ENCODE measurements around the gene CCDC34.

Gene CCDC34

GRCh38 chr11:27363576-27364117, 632 bp upstream of the CCDC34 start:
- H3K4me2 ChIP-seq, result peak overlapping the region; percentile 78
- no peaks in the 10 kb centered on the region for H4K20me1 ChIP-seq
- no peaks in the 10 kb centered on the region for H3K27me3 ChIP-seq
- no peak for TF ChIP-seq Cebpa-rat (IDR thresholded peaks at IDR 0.05)
- H3K9me3 ChIP-seq, result no peaks in the 10 kb centered on the region
- H3K27ac ChIP-seq, result no peak overlapping the region
- peak overlapping the region; percentile 78 for H3K9ac ChIP-seq
- H3K4me3 ChIP-seq, result peak overlapping the region; percentile 77
- H3K4me1 ChIP-seq, result peaks cover 19% of the 10 kb centered on the region
- H3K36me3 ChIP-seq, result no peaks in the 10 kb centered on the region

GRCh38 chr11:27361649-27362431, 1.2 kb downstream of the CCDC34 start:
- H3K27ac ChIP-seq, result no peak overlapping the region
- peak overlapping the region; percentile 78 for H3K4me2 ChIP-seq
- no peaks in the 10 kb centered on the region for H3K36me3 ChIP-seq
- peak overlapping the region; percentile 77 for H3K4me3 ChIP-seq
- no peaks in the 10 kb centered on the region for H4K20me1 ChIP-seq
- no peaks in the 10 kb centered on the region for H3K27me3 ChIP-seq
- TF ChIP-seq Cebpa-rat (IDR thresholded peaks at IDR 0.05), result no peak
- peak overlapping the region; percentile 78 for H3K9ac ChIP-seq
- H3K4me1 ChIP-seq, result peaks cover 19% of the 10 kb centered on the region
- no peaks in the 10 kb centered on the region for H3K9me3 ChIP-seq

GRCh38 chr11:27358296-27358695, 4.7 kb downstream of the CCDC34 start:
- Histone ChIP-seq H3K4me1 (peaks cover 24% of the 10 kb centered on the region), H3K9me3 (no peaks in the 10 kb centered on the region), H3K36me3 (no peaks in the 10 kb centered on the region), H3K9ac (no peak overlapping the region), H3K27me3 (no peaks in the 10 kb centered on the region), H3K4me3 (no peak overlapping the region), H3K4me2 (no peak overlapping the region), H3K27ac (no peak overlapping the region), H4K20me1 (no peaks in the 10 kb centered on the region)
- TF ChIP-seq Cebpa-rat (IDR thresholded peaks at IDR 0.05), result no peak

GRCh38 chr11:27357250-27357649, 5.8 kb downstream of the CCDC34 start:
- no peak overlapping the region for H3K4me3 ChIP-seq
- H3K9me3 ChIP-seq, result no peaks in the 10 kb centered on the region
- H3K36me3 ChIP-seq, result no peaks in the 10 kb centered on the region
- H3K27ac ChIP-seq, result no peak overlapping the region
- peaks cover 21% of the 10 kb centered on the region for H3K4me1 ChIP-seq
- no peaks in the 10 kb centered on the region for H3K27me3 ChIP-seq
- H3K9ac ChIP-seq, result no peak overlapping the region
- no peak for TF ChIP-seq Cebpa-rat (IDR thresholded peaks at IDR 0.05)
- no peaks in the 10 kb centered on the region for H4K20me1 ChIP-seq
- H3K4me2 ChIP-seq, result no peak overlapping the region

- Histone ChIP-seq H3K4me2 (no peak overlapping the region), H3K4me3 (no peak overlapping the region), H4K20me1 (no peaks in the 10 kb centered on the region), H3K4me1 (peaks cover 15% of the 10 kb centered on the region), H3K9me3 (no peaks in the 10 kb centered on the region), H3K27ac (no peak overlapping the region), H3K27me3 (no peaks in the 10 kb centered on the region), H3K9ac (no peak overlapping the region), H3K36me3 (peaks cover 5% of the 10 kb centered on the region)
- no peak for TF ChIP-seq Cebpa-rat (IDR thresholded peaks at IDR 0.05)
Observed at GRCh38 chr11:27356624-27357222, 6.3 kb downstream of the CCDC34 start.

GRCh38 chr11:27355575-27356104, 7.4 kb downstream of the CCDC34 start:
- TF ChIP-seq Cebpa-rat (IDR thresholded peaks at IDR 0.05), result no peak

GRCh38 chr11:27354359-27354965, 8.6 kb downstream of the CCDC34 start:
- Histone ChIP-seq H3K9me3 (no peaks in the 10 kb centered on the region), H3K4me3 (no peak overlapping the region), H3K4me1 (peaks cover 11% of the 10 kb centered on the region), H3K27ac (peak overlapping the region; percentile 38; the same call in 1 of the 2 replicates), H3K9ac (no peak overlapping the region), H3K27me3 (no peaks in the 10 kb centered on the region), H3K36me3 (peaks cover 12% of the 10 kb centered on the region), H4K20me1 (no peaks in the 10 kb centered on the region), H3K4me2 (peak overlapping the region; percentile 50)
- TF ChIP-seq Cebpa-rat (IDR thresholded peaks at IDR 0.05), result no peak

More at GRCh38 chr11:27355575-27356104, 7.4 kb downstream of the CCDC34 start:
- H3K27ac ChIP-seq, result no peak overlapping the region
- H3K36me3 ChIP-seq, result peaks cover 7% of the 10 kb centered on the region
- no peak overlapping the region for H3K4me2 ChIP-seq
- H3K4me1 ChIP-seq, result peaks cover 11% of the 10 kb centered on the region
- no peaks in the 10 kb centered on the region for H3K9me3 ChIP-seq
- no peak overlapping the region for H3K4me3 ChIP-seq
- H3K27me3 ChIP-seq, result no peaks in the 10 kb centered on the region
- H3K9ac ChIP-seq, result no peak overlapping the region
- no peaks in the 10 kb centered on the region for H4K20me1 ChIP-seq

GRCh38 chr11:27353593-27354358, 9.2 kb downstream of the CCDC34 start:
- Histone ChIP-seq H3K9me3 (no peaks in the 10 kb centered on the region), H3K27ac (no peak overlapping the region), H4K20me1 (no peaks in the 10 kb centered on the region), H3K27me3 (no peaks in the 10 kb centered on the region), H3K36me3 (peaks cover 12% of the 10 kb centered on the region), H3K4me1 (peaks cover 11% of the 10 kb centered on the region), H3K9ac (no peak overlapping the region), H3K4me2 (no peak overlapping the region), H3K4me3 (no peak overlapping the region)
- TF ChIP-seq Cebpa-rat (IDR thresholded peaks at IDR 0.05), result no peak

GRCh38 chr11:27352781-27353180, 10.2 kb downstream of the CCDC34 start:
- Histone ChIP-seq H3K9me3 (no peaks in the 10 kb centered on the region), H3K4me1 (peaks cover 11% of the 10 kb centered on the region), H4K20me1 (no peaks in the 10 kb centered on the region), H3K9ac (no peak overlapping the region), H3K27ac (no peak overlapping the region), H3K4me3 (no peak overlapping the region), H3K27me3 (no peaks in the 10 kb centered on the region), H3K4me2 (no peak overlapping the region), H3K36me3 (peaks cover 12% of the 10 kb centered on the region)
- TF ChIP-seq Cebpa-rat (IDR thresholded peaks at IDR 0.05), result no peak
